Body of pancreas (tissue), 4 donors: ENCODE results near the gene KCNJ4. TPM values are rescaled to one million over a fixed set of nuclear protein-coding genes. Genes with fewer than 3 reads are reported as not detected.
"Not testable (repeated sequence)": the region's sequence is repeated elsewhere in the genome, so short reads cannot be mapped to it uniquely, and the experiment has no call there.

Source experiments
- ATAC-seq: fragments of 150-250 bp; one replicate; pipeline ENCODE4 v1.9.1; 2016
- DNase-seq, 4 donors: peaks; one replicate each; pipeline ENCODE4 v3.0.0-alpha.2; 2019
- H3K27ac ChIP-seq, 4 donors: fragments of 200-600 bp; sonication (generic); 1 replicate in 3 of 4; 2 replicates in 1 of 4; pipeline versions ENCODE4 v1.5.1 to v1.6.1; 2016 to 2019; ENCODE audit warnings: mild to moderate bottlenecking in 1 of 4, mixed read lengths in 1 of 4, moderate library complexity in 1 of 4
- H3K27me3 ChIP-seq, 2 donors: fragments of 200-600 bp; sonication (generic); one replicate each; pipeline ENCODE4 v1.6.0; 2016; ENCODE audit warnings: mild to moderate bottlenecking in 1 of 2
- H3K36me3 ChIP-seq, 2 donors: fragments of 200-600 bp; sonication (generic); replicated peaks in 1 of 2; 2 replicates each; pipeline ENCODE4 v1.5.1; 2016; ENCODE audit warnings: low read depth in 2 of 2; ENCODE audit not compliant: insufficient read depth in 1 of 2
- H3K4me1 ChIP-seq: fragments of 200-600 bp; sonication (generic); one replicate; pipeline ENCODE4 v1.6.0; 2016
- H3K4me3 ChIP-seq, 2 donors: fragments of 200-600 bp; sonication (generic); 1 replicate in 1 of 2; 2 replicates in 1 of 2; pipeline ENCODE4 v1.5.1; 2016 to 2019
- H3K9me3 ChIP-seq, 3 donors: fragments of 200-600 bp; sonication (generic); 1 replicate in 2 of 3; 2 replicates in 1 of 3; pipeline ENCODE4 v1.5.1; 2016
- CTCF ChIP-seq, 7 experiments: fragments of 450-650 bp in 4 of 7; fragments of 200-600 bp in 3 of 7; sonication (generic) in 3 of 7; IDR thresholded peaks; one replicate each; pipeline ENCODE4 v1.5.1; 2016 to 2019; ENCODE audit warnings: antibody characterized with exemption in 7 of 7
- POLR2A ChIP-seq, 3 donors: fragments of 450-650 bp; IDR thresholded peaks; one replicate each; pipeline ENCODE4 v1.6.1; 2016; ENCODE audit warnings: antibody characterized with exemption in 3 of 3, mild to moderate bottlenecking in 2 of 3
- WGBS, 2 donors: methylation state at CpG; one replicate each; pipeline ENCODE4 v1.1.5; 2017; 5-methylcytosine and 5-hydroxymethylcytosine counted together
- intact Hi-C: fragments of 100-400 bp; cut with DNase I; formaldehyde crosslinking; loops from one replicate; pipeline ENCODE4 v1.15.1; 2023
- total RNA-seq, 2 donors: library from RNA; depleted of rRNA; stranded (reverse); fragments of >200 nt; gene quantifications; one replicate each; pipeline ENCODE4 v1.1.0, GENCODE V29; 2016

Gene KCNJ4
- total RNA-seq, 2 donors from 2014 or later, result not detected

- WGBS, 2 donors, result 63 to 65% methylated on average over 10 of the region's 10 CpGs
- Histone ChIP-seq H3K4me1 (peaks cover under 1% of the 10 kb centered on the region), H3K27me3 (no peaks in the 10 kb centered on the region), H3K27ac (no peak overlapping the region), H3K9me3 (no peaks in the 10 kb centered on the region), H3K4me3 (no peak overlapping the region), H3K36me3 (no peaks in the 10 kb centered on the region)
- intact Hi-C loops, result no loop called here
- no peak for TF ChIP-seq POLR2A (IDR thresholded peaks at IDR 0.05)
- no peak for TF ChIP-seq CTCF (IDR thresholded peaks at IDR 0.05)
- ATAC-seq (no peak), DNase-seq (no peak)
These were observed 19.1 kb upstream of the KCNJ4 start for GRCh38 chr22:38474003-38474607.

- ATAC-seq (no peak), DNase-seq (no peak)
- Histone ChIP-seq H3K9me3 (no peaks in the 10 kb centered on the region), H3K27me3 (no peaks in the 10 kb centered on the region), H3K36me3 (no peaks in the 10 kb centered on the region), H3K27ac (no peak overlapping the region), H3K4me1 (peaks cover 19% of the 10 kb centered on the region), H3K4me3 (no peak overlapping the region)
- 91 to 93% methylated on average over 3 to 10 of the region's 11 CpGs for WGBS, 2 donors
- TF ChIP-seq CTCF (IDR thresholded peaks at IDR 0.05) (no peak), POLR2A (IDR thresholded peaks at IDR 0.05) (no peak)
- intact Hi-C loops, result no loop called here
These were observed 16.2 kb upstream of the KCNJ4 start for GRCh38 chr22:38471237-38471636.

GRCh38 chr22:38470179-38470578 lies 15.2 kb upstream of the KCNJ4 start:
- DNase-seq, ATAC-seq, H3K27ac ChIP-seq, H3K9me3 ChIP-seq, H3K4me3 ChIP-seq, intact Hi-C loops, H3K27me3 ChIP-seq, H3K36me3 ChIP-seq: not testable (repeated sequence)
- H3K4me1 ChIP-seq, result peaks cover 19% of the 10 kb centered on the region
- 90 to 95% methylated on average over 10 of the region's 10 CpGs for WGBS, 2 donors

- H3K9me3 ChIP-seq, result no peaks in the 10 kb centered on the region
- H3K27me3 ChIP-seq, result no peaks in the 10 kb centered on the region
- ATAC-seq (no peak), DNase-seq (no peak)
- intact Hi-C loops, result no loop called here
- TF ChIP-seq CTCF (IDR thresholded peaks at IDR 0.05) (no peak), POLR2A (IDR thresholded peaks at IDR 0.05) (no peak)
- no peaks in the 10 kb centered on the region for H3K36me3 ChIP-seq
- no peak overlapping the region for H3K27ac ChIP-seq
- WGBS, 2 donors, result 90 to 100% methylated on average over 6 of the region's 6 CpGs
- H3K4me3 ChIP-seq, result no peak overlapping the region
- H3K4me1 ChIP-seq, result peaks cover 19% of the 10 kb centered on the region
These were observed 14.3 kb upstream of the KCNJ4 start for GRCh38 chr22:38469306-38469781.

- ATAC-seq, result no peak
- Histone ChIP-seq H3K27me3 (no peaks in the 10 kb centered on the region), H3K9me3 (no peaks in the 10 kb centered on the region), H3K4me3 (peak overlapping the region in 1 of 2 donors; percentile 41), H3K27ac (peak overlapping the region in 1 of 4 donors; percentile 10), H3K36me3 (no peaks in the 10 kb centered on the region), H3K4me1 (peaks cover 19% of the 10 kb centered on the region)
- TF ChIP-seq POLR2A (IDR thresholded peaks at IDR 0.05) (no peak), CTCF (IDR thresholded peaks at IDR 0.05) (no peak)
- WGBS, 2 donors, result 46 to 52% methylated on average over 17 to 28 of the region's 28 CpGs
- DNase-seq, result no peak
- intact Hi-C loops, result no loop called here
These were observed 13.7 kb upstream of the KCNJ4 start for GRCh38 chr22:38468443-38469305.
